Activated T-helper 1 cell treated with Interleukin-2 at 50 U/mL for 16 hours (primary cell): ENCODE measurements around the gene VPS13D.
"Not testable (repeated sequence)": the region's sequence is repeated elsewhere in the genome, so short reads cannot be mapped to it uniquely, and the experiment has no call there.

Experiments used
- DNase-seq: peaks from one replicate; pipeline ENCODE4 v3.0.0-alpha.2; 2020; ENCODE audit warnings: low read depth

VPS13D gene

DNA sequence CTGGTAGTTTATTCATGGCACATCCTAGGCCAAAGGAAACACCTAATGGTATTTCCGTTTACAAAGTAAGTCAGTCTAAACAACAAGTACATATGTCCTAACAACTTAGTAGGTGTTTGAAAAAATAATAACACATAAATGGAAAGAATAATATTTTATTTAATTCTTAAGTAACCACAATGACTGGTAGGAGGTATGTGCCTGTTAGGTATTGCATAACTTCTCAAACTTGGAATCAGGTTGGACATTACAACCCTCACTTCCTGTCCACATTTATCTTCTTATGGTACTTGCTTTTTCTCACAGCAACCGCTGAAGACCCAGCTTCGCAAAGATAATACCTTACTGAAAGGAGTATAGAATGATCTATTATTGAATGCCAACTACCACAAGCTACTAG, 64.2 kb downstream of the VPS13D start:
- no peak for DNase-seq

GRCh38 chr1:12296016-12296415, 66.2 kb downstream of the VPS13D start:
- DNase-seq = no peak

- no peak for DNase-seq
These were observed 66.8 kb downstream of the VPS13D start for GRCh38 chr1:12296623-12297022.

- no peak for DNase-seq
These were observed 70.9 kb downstream of the VPS13D start for GRCh38 chr1:12300706-12301105.

DNA sequence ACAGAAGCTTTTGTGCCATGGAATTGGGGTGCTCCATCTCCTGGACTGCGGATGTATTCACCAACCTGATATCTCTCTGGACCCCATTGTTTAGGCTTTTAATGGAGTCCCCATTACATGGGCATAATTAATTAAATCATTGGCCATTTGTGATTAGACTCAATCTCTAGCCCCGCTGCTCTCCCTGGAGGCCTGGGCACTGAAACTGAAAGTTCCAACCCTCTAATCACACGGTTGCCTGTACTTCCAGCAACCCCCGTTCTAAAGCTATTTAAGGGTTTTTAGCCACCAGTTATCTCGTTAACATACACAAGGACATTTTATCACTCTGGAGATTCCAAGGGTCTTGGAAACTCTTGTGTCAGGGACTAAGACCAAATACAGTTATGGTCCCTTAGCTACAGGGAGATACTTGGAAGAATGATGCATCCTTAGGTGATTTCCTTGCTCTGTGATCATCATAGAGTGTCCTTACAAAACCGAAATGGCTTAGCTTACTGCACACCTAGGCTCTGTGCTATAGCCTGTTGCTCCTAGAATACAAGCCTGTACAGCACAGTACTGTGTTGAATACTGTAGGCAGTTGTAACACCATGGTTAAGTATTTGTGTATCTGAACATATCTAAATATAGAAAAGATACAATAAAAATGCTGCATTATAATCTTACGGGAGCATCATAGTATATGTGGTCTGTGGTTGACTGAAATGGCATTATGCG, 71.8 kb downstream of the VPS13D start:
- DNase-seq = no peak

DNA sequence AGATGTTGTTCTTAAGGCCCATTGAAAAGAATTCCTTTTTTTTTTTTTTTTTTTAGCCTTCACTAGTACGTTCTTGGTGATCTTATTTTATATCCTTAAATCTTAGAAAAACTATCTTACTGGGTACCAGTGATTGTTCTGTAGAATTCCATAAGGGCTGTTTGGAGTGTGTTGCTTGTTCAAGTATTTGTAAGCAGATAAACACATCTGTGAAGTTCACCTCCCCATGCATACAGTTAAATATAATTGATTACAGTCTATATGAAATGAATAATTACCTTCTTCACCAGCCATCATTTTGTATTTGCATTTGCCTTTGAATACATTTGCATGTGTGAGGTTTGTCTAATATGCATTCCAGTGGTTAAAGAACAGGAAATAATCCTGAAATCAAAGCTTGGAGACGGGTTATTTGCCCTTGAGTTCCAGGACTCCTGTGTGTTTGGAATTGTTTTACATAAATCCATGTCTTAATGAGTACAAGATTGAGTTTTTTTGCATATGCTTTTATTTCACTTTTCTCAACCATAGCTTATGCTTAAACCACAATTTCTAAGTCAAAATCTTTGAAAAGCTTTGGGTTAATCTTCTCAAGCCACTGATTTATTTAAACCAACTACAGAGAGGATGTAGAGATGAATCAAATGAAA, 73.1 kb downstream of the VPS13D start:
- no peak for DNase-seq

- no peak for DNase-seq
These were observed 75.5 kb downstream of the VPS13D start for GRCh38 chr1:12305377-12305776.

DNA sequence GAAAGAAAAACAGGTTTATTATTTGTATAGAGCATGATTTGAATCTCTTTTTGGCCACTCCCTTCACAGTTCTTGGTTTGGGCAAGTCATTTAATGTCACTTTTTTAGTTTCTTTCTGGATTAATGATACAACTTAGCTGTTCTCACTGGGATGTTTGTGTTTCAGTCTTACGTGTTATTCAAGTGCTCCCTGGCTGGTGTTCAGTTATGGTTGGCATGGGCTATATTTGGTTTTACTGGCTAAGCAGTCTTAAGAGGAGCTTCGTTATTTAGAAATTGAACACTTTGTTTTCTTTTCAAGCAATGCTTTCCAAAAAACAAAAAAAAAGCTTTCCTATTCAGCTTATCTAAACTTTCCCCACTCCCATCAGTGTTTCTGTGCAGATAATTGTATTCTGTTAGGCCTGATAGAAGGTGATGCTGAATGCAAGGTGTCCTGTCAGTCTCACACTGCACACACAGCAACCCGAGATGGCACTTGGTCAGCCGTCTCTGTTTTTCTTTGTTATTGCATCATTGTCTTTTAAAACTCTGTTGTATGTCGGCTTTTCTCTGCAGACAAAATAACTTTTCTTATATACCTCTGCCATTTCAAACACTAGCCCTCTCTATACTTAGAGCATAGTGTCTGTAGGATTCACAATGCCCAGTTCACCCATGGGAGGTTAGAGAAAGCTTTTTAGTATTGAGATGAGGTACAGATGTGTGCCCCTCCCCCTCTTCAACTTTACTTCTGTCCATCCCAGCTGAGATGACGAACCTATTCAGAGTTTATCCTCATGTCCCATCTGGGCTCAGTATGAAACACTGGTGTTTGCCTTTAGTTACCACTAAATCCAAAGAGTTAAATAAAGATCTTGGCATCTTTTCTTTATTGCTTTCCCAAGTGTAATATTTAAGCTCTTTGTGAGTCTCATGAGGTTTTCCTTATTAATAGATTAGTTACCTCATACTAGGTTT, 80.2 kb downstream of the VPS13D start:
- no peak for DNase-seq

- DNase-seq = no peak
These were observed 84.6 kb downstream of the VPS13D start for GRCh38 chr1:12314333-12314903.

GRCh38 chr1:12315146-12315545, 85.3 kb downstream of the VPS13D start:
- no peak for DNase-seq

DNA sequence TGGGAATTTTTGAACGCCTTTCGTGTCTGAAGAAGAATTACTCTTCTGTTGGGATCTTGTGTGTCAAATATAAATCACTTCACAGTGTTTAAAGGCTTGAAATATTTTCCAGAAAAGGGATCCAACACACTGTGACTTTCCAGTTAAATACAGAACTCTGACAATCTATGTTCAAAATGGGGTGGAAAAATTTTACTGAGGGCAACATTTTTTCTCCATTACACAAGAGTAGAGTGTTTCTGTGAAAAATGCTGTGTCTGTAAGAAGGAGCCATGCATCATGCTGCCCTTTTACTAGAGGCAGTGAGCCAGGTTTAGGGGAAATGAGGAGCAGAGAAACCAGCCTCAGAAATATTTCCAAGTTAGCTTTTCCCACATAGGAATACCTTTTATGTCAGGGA, 86.5 kb downstream of the VPS13D start:
- DNase-seq = no peak

- DNase-seq = no peak
These were observed 90.7 kb downstream of the VPS13D start for GRCh38 chr1:12320486-12320885.

GRCh38 chr1:12324423-12324822, 94.6 kb downstream of the VPS13D start:
- DNase-seq = no peak

- not testable (repeated sequence) for DNase-seq
These were observed 95.1 kb downstream of the VPS13D start for GRCh38 chr1:12324973-12325372.

DNA sequence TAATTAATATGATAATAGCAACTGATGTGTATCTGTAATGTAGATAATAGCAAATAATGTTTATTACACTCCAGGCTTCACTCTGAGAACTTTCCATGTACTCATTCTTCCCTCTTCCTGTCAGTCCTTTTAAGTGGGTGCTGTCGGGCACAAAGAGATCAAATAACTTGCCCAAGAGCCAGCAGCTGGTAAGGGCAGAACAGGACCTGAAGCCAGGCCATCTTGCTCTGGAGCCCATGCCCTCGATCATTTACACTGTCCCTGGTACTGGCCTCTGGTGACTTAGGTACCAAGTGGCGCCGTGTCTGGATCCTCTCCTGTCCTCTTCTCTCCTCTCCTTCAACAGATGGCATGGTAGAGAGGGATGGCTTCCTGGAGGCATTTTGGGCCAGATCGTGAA, 97.2 kb downstream of the VPS13D start:
- DNase-seq = no peak

GRCh38 chr1:12327566-12327965, 97.7 kb downstream of the VPS13D start:
- DNase-seq = no peak

DNA sequence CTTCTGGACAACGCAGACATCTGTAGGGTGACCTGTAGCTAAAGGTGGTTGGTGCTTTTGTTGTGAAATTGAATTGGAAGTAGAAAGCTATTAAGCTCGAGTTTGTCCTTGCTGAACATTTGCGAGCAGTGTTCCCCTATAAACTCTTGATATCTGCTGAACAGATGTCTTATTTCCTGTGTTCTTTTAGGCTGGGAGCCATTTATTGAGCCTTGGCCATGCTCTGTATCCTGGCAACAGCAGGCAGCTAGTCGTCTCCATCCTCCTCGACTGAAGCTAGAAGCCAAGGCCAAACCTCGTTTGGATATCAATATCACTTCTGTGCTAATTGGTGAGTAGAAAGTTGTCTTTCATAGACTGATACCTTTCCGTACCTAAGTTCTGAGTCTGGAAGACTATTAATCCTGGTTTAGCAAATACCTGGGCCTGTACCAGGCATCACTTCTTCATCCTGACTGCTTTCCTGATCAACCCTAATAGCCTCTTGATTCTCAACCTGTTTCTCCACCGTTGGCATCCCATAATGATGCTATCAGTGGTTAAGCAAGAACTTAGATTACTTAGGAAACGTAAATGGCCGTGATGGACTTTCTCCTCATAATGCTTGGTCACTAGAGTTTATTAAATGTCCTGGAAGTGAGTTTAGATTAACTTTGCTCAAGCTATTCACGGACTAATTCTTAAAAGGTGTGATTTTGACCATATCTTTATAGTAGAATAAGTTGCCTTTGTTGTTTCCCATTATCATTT, 103.4 kb downstream of the VPS13D start:
- no peak for DNase-seq

DNA sequence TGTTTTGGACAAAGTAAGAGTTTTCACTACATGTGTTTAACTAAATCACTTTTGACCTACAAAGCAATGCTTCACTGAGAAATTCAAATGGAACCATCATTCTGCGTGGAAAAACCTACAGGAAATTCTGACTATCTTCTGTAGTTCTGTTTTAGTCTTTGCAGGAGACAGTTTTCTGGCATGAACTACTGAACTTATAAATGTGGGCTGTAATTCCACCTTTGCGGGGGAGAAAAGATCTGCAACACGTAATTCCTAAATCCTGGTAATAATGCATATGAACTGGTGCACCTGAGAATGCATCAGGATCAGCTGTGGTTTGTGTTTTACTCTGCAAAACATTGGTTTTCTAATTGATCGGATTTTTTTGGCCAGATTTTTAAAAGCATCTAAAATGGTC, 106.0 kb downstream of the VPS13D start:
- no peak for DNase-seq

DNA sequence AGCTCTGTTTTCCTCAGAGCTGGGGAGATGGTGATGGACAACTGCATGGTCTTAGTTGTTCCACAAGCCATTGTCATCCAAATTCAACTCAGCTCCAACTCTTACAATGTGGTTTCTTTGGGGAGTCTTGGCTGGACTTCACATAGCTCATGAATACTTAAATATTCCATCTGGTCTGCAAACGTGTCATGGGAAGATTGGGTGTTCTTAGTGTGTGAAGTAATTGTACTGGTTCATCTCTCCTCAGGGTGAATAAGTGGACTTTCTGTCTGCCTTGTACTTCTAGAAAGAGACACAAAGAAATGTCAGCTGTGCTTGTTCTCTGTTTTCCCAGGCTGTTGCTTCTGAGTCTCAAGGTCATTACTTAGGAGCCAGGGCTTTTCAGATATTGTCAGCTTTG, 106.6 kb downstream of the VPS13D start:
- no peak for DNase-seq

GRCh38 chr1:12338017-12338416, 108.2 kb downstream of the VPS13D start:
- DNase-seq = no peak

DNA sequence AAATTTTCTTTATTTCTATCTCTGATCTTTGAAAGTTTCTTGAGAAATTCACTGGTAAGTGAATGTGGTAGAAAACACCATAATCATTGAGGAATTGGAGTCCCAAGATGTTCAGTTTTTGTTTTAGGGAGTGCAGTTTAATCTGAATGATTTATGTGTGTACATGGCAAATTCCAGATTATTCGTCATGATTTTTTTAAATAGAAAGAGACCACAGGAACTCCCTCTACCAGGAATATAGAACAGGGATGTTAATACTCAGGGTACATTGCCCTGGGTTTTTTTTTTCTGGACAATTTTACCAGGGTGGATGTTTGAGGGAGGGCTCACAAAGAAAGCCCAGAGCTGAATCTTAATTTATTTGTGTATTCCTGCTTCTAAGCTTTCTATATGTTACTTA, 109.0 kb downstream of the VPS13D start:
- no peak for DNase-seq

DNA sequence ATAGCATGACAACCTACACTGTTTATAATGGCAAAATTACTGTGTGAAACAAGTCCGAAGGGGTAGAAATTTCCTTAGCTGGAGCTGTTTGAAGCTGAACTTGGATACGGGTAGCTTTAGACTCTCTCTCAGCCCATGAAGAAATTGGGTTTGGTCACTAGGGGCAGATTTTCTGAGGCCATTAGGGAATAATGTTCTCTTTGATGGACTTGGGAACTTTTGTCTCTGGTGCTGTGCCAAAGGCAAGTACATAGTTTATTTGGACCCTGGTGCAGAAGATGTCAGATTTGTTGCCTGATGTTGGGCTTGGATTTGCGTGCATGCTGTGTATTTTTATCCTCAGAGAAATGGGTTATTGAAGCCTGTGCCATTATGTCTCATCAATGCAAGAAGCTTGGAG, 109.6 kb downstream of the VPS13D start:
- DNase-seq = no peak
